ENCODE data around the gene GGACT. TPM values are rescaled to one million over a fixed set of nuclear protein-coding genes. Genes with fewer than 3 reads are reported as not detected.

Gene GGACT
- total and polyA plus RNA-seq, 2 donors from 2014 or later, result 9.3 to 15.6 TPM

DNA sequence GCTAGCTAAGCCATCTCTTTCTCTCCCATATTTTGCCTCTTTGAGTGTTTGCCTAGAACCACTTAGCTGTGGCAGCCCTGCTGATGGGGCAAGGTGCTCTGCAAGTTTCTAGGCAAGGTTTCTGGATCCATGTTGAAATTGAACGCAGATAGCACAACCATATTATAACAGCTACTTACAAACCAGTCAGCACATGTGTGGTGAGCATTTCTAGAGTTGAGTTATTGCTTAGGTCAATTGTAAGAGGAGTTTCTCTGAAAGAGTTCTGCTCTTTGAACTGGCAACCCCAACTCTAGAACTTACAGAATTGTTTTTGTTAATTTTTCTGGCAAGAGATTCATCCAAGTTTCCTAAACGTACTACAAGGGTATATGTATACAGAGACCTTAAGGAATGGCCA, 103.3 kb downstream of the GGACT start:
- no peak for FAIRE-seq

GRCh38 chr13:100484702-100485101, 103.9 kb downstream of the GGACT start:
- no peaks in the 10 kb centered on the region for H3K27me3 ChIP-seq (ENCODE audit: control insufficient read depth, insufficient read depth, low read length)
- H3K4me3 ChIP-seq (ENCODE audit: low read length in 3 of 3), result no peak overlapping the region
- no peaks in the 10 kb centered on the region for H3K36me3 ChIP-seq (ENCODE audit: control insufficient read depth in 2 of 3, insufficient read depth in 3 of 3, low read length in 3 of 3)
- H3K9ac ChIP-seq (ENCODE audit: low read length in 3 of 3), result no peak overlapping the region
- no peak overlapping the region for H3K27ac ChIP-seq (ENCODE audit: low read depth in 2 of 2, low read length in 2 of 2)
- peak in 1 of 5 donors; percentile 33 for DNase-seq
- FAIRE-seq, result no peak
- intact Hi-C loops (cut with DNase I), result no loop called here
- H3K4me1 ChIP-seq (ENCODE audit: control insufficient read depth in 2 of 3, insufficient read depth in 2 of 3, low read depth in 1 of 3, low read length in 3 of 3), result no peaks in the 10 kb centered on the region
- no peak for TF ChIP-seq CTCF (IDR thresholded peaks at IDR 0.05; ENCODE audit: borderline replicate concordance, extremely low read depth, insufficient read depth)
- H3K9me3 ChIP-seq (ENCODE audit: control insufficient read depth in 2 of 3, insufficient read depth in 1 of 3, low read length in 3 of 3), result no peaks in the 10 kb centered on the region

More for the DNA sequence above, 103.3 kb downstream of the GGACT start:
- no peak for DNase-seq
- no peak overlapping the region for H3K27ac ChIP-seq (ENCODE audit: low read depth in 2 of 2, low read length in 2 of 2)
- no peak overlapping the region for H3K9ac ChIP-seq (ENCODE audit: low read length in 3 of 3)
- intact Hi-C loops (cut with DNase I), result no loop called here
- no peaks in the 10 kb centered on the region for H3K27me3 ChIP-seq (ENCODE audit: control insufficient read depth, insufficient read depth, low read length)
- H3K36me3 ChIP-seq (ENCODE audit: control insufficient read depth in 2 of 3, insufficient read depth in 3 of 3, low read length in 3 of 3), result no peaks in the 10 kb centered on the region
- no peaks in the 10 kb centered on the region for H3K4me1 ChIP-seq (ENCODE audit: control insufficient read depth in 2 of 3, insufficient read depth in 2 of 3, low read depth in 1 of 3, low read length in 3 of 3)
- H3K4me3 ChIP-seq (ENCODE audit: low read length in 3 of 3), result no peak overlapping the region
- no peaks in the 10 kb centered on the region for H3K9me3 ChIP-seq (ENCODE audit: control insufficient read depth in 2 of 3, insufficient read depth in 1 of 3, low read length in 3 of 3)
- TF ChIP-seq CTCF (IDR thresholded peaks at IDR 0.05; ENCODE audit: borderline replicate concordance, extremely low read depth, insufficient read depth), result no peak

DNA sequence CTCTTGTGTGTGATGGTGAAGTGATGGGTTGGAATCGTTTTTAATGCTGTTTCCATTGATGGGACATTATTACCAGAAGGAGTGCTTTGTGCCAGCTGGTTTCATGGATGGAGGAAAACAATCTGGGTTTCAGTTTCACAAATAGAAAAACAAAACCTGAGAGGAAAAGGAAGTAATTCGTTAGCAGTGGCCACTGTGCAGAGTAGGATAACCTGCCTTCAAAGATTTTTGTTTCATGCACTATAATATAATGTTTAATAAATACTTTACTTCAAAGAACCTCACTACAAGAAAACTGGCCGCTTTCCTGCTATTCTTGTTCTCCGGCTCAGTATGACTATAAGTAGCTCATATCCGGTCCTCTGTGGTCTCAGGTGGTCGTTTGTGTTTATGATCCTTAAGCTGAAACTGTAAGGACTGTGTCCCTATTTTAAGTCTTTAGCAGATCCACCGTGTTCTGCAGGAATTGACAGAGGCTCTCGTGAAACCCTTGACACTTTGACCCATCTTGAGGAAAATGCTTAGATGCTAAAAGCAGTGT, 104.7 kb downstream of the GGACT start:
- intact Hi-C loops (cut with DNase I), result no loop called here
- no peak overlapping the region for H3K27ac ChIP-seq (ENCODE audit: low read depth in 2 of 2, low read length in 2 of 2)

More for the DNA sequence above, 104.7 kb downstream of the GGACT start:
- no peak for FAIRE-seq
- Histone ChIP-seq H3K36me3 (ENCODE audit: control insufficient read depth in 2 of 3, insufficient read depth in 3 of 3, low read length in 3 of 3) (no peaks in the 10 kb centered on the region), H3K4me3 (ENCODE audit: low read length in 3 of 3) (no peak overlapping the region), H3K4me1 (ENCODE audit: control insufficient read depth in 2 of 3, insufficient read depth in 2 of 3, low read depth in 1 of 3, low read length in 3 of 3) (no peaks in the 10 kb centered on the region), H3K27me3 (ENCODE audit: control insufficient read depth, insufficient read depth, low read length) (no peaks in the 10 kb centered on the region), H3K9ac (ENCODE audit: low read length in 3 of 3) (no peak overlapping the region), H3K9me3 (ENCODE audit: control insufficient read depth in 2 of 3, insufficient read depth in 1 of 3, low read length in 3 of 3) (no peaks in the 10 kb centered on the region)
- no peak for TF ChIP-seq CTCF (IDR thresholded peaks at IDR 0.05; ENCODE audit: borderline replicate concordance, extremely low read depth, insufficient read depth)
- peak in 2 of 5 donors; percentile 42 to 60 for DNase-seq
